Measurements from ENCODE around the gene CAVIN2. TPM values are rescaled to one million over a fixed set of nuclear protein-coding genes. Genes with fewer than 3 reads are reported as not detected.

The CAVIN2 gene
- total and polyA plus RNA-seq, 9 donors = 34.0 to 67.6 (median 42.6) TPM

DNA sequence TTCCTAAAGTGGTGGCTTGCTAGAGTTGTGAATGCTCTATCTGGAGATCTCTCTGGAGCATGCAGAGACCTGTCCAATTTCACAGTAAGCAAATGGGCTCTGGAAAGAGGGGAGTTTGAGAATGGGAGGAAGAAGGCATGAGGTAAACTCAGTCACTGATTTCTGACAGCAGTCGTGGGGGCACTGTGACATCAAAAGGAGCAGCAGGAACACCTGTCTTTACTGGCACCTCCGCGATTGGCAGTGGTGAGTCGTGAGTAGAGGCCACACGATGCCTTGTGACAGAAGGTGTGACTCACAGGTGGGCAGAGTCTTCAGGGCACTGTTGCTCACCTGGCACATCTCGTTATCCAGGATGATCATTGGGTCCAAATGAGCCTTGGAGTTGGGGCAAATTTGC lies 38.8 kb upstream of the CAVIN2 start:
- DNase-seq = no peak
- intact Hi-C loops (cut with DNase I) = no loop called here
- H3K4me1 ChIP-seq (ENCODE audit: insufficient read depth) = peaks cover 3% of the 10 kb centered on the region
- H3K27ac ChIP-seq = no peak overlapping the region
- H3K9me3 ChIP-seq = no peaks in the 10 kb centered on the region
- H3K4me3 ChIP-seq = no peak overlapping the region
- H3K27me3 ChIP-seq = no peaks in the 10 kb centered on the region
- TF ChIP-seq EP300 (IDR thresholded peaks at IDR 0.05) = no peak
- TF ChIP-seq POLR2A (IDR thresholded peaks at IDR 0.05) = no peak
- TF ChIP-seq, protein P1, sequence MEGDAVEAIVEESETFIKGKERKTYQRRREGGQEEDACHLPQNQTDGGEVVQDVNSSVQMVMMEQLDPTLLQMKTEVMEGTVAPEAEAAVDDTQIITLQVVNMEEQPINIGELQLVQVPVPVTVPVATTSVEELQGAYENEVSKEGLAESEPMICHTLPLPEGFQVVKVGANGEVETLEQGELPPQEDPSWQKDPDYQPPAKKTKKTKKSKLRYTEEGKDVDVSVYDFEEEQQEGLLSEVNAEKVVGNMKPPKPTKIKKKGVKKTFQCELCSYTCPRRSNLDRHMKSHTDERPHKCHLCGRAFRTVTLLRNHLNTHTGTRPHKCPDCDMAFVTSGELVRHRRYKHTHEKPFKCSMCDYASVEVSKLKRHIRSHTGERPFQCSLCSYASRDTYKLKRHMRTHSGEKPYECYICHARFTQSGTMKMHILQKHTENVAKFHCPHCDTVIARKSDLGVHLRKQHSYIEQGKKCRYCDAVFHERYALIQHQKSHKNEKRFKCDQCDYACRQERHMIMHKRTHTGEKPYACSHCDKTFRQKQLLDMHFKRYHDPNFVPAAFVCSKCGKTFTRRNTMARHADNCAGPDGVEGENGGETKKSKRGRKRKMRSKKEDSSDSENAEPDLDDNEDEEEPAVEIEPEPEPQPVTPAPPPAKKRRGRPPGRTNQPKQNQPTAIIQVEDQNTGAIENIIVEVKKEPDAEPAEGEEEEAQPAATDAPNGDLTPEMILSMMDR (IDR thresholded peaks at IDR 0.05) = no peak
- 84 to 91% (median 90%) methylated on average over 6 of the region's 6 CpGs for WGBS, 3 donors
- H3K36me3 ChIP-seq = no peaks in the 10 kb centered on the region

DNA sequence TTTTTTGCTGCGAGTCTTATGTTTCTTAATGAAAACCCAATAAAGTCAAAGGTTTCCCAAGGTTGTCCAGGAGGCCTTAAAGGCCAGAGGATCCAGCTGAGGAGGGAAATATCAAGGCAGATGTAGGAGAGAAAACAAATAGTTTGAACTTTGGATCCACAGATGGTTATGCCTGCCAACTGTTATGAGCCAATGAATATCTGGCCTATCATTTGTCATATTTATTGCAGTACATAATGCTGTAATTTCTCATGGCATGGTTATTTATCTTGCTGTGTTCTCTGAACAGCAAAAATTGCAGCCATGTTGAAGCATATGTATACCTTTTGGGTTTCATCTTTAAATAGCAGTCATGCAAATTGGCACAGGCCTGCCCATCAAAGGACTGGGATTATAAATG lies 38.2 kb upstream of the CAVIN2 start:
- Histone ChIP-seq H3K27me3 (no peaks in the 10 kb centered on the region), H3K27ac (no peak overlapping the region), H3K9me3 (no peaks in the 10 kb centered on the region), H3K4me3 (no peak overlapping the region), H3K4me1 (ENCODE audit: insufficient read depth) (peaks cover 3% of the 10 kb centered on the region), H3K36me3 (no peaks in the 10 kb centered on the region)
- WGBS, 3 donors = 12 to 25% (median 15%) methylated on average over 1 of the region's 1 CpG
- intact Hi-C loops (cut with DNase I) = no loop called here
- DNase-seq = no peak
- no peak for TF ChIP-seq POLR2A (IDR thresholded peaks at IDR 0.05)
- TF ChIP-seq, protein P1 (IDR thresholded peaks at IDR 0.05) = no peak
- TF ChIP-seq EP300 (IDR thresholded peaks at IDR 0.05) = no peak

DNA sequence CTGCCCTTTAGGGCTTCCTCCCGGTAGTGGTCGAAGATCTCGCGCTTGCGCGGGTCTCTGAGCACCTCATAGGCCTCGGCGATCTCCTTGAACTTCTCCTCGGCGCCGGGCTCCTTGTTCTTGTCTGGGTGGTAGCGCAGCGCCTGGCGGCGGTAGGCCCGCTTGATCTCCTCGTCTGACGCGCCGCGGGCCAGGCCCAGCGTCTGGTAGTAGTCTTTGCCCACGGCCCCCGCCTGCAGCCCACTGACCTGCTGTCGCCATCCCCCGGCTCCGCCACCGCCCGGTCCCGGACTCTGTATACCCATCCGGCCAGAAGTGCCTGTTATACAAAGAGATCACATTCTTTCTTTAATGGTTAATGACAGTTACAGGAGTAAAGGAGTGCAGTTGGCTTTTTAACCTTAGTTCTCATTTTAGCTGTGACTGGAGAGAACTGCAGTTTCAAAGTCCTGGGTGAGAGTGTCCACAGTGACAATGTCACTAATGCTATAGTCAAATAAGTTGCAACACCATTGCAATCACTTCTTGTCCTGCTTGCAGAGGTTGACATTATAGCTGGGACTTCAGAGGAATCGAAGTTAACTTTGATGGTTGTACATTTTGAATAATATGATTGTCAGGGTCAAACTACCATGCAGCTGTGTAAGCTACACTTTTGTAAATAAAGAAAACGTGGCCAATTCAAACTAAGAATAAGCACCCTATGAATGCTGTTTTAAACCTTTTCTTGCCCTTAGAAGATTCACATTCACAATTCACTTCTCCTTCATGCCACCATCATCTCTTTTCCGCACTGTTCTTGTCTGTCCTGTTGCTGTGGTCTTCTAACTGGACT lies 35.3 kb upstream of the CAVIN2 start:
- intact Hi-C loops (cut with DNase I) = no loop called here
- Histone ChIP-seq H3K9me3 (no peaks in the 10 kb centered on the region), H3K27me3 (no peaks in the 10 kb centered on the region), H3K36me3 (no peaks in the 10 kb centered on the region), H3K4me1 (ENCODE audit: insufficient read depth) (peaks cover 3% of the 10 kb centered on the region), H3K27ac (no peak overlapping the region), H3K4me3 (no peak overlapping the region)
- WGBS, 3 donors = 95 to 96% (median 95%) methylated on average over 34 of the region's 34 CpGs
- DNase-seq = no peak
- TF ChIP-seq, protein P1 (IDR thresholded peaks at IDR 0.05) = no peak
- TF ChIP-seq EP300 (IDR thresholded peaks at IDR 0.05) = no peak
- no peak for TF ChIP-seq POLR2A (IDR thresholded peaks at IDR 0.05)

DNA sequence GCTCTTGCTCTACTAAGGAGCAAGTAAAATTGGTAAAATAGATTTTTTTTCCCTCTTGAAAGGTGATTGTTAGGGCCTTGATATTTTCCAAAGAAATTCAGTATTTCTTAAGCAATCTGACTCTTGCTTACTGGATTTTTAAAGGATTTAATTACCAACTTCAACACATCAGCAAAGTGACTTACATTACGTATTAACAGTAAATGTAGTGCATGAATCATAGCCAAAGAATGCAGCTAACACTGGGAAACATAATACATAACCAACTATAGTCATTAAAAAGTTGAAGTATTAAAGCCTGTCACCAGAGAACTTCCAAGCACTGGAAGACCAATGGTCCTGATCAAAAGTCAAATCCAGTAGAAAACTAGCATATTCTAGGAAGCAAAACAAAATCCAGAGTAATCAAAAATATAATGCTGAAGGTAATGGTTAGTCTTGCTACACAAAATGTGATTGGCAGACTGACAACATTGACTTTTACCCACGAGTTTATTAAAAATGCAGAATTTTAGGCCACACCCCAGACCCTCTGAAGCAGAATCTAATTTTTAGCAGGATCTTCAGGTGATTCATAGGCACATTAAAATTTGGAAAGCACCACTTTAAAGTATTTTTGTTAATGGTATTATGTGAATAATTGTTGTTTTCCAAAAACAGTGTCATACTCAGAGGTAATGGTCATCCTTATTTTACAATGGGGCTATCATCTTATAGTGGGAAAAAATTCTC lies 31.8 kb upstream of the CAVIN2 start:
- TF ChIP-seq EP300 (IDR thresholded peaks at IDR 0.05) (no peak), POLR2A (IDR thresholded peaks at IDR 0.05) (no peak)
- TF ChIP-seq, protein P1 (IDR thresholded peaks at IDR 0.05) = no peak
- DNase-seq = no peak
- Histone ChIP-seq H3K4me1 (ENCODE audit: insufficient read depth) (no peaks in the 10 kb centered on the region), H3K36me3 (no peaks in the 10 kb centered on the region), H3K27ac (no peak overlapping the region), H3K27me3 (no peaks in the 10 kb centered on the region), H3K9me3 (no peaks in the 10 kb centered on the region), H3K4me3 (no peak overlapping the region)
- intact Hi-C loops (cut with DNase I) = no loop called here
- WGBS, 3 donors = 45 to 62% (median 56%) methylated on average over 2 of the region's 2 CpGs
